Keratinocyte (primary cell): ENCODE results near the gene PRR5. TPM values are rescaled to one million over a fixed set of nuclear protein-coding genes. Genes with fewer than 3 reads are reported as not detected.

Experiments
- DNase-seq: peaks from one replicate; pipeline ENCODE4 v3.0.0-alpha.2; 2011; ENCODE audit warnings: low read depth, missing footprints, low spot score
- FAIRE-seq: peaks from 2 replicates; lab custom pipeline; 2011; peaks lifted over from hg19 to GRCh38; lab: Jason Lieb, UNC
- H2AFZ ChIP-seq: 2 replicates; pipeline ENCODE4 v1.6.0; 2012; ENCODE audit warnings: low read length, control low read depth, inconsistent platforms; ENCODE audit not compliant: control insufficient read depth
- H3K27ac ChIP-seq: 2 replicates; pipeline ENCODE4 v1.5.1; 2011; ENCODE audit warnings: low read length; ENCODE audit not compliant: control insufficient read depth, insufficient read depth
- H3K27me3 ChIP-seq: 3 replicates; pipeline ENCODE4 v1.6.0; 2011; ENCODE audit warnings: low read length; ENCODE audit not compliant: control insufficient read depth, insufficient read depth; ENCODE audit errors: extremely low read depth
- H3K36me3 ChIP-seq, 2 experiments: 2 replicates in 1 of 2; 3 replicates in 1 of 2; pipeline ENCODE4 v1.5.1; 2011; ENCODE audit warnings: low read length in 2 of 2, mild to moderate bottlenecking in 1 of 2; ENCODE audit not compliant: control insufficient read depth in 2 of 2, insufficient read depth in 2 of 2; ENCODE audit errors: extremely low read depth in 1 of 2
- H3K4me1 ChIP-seq: 3 replicates; pipeline ENCODE4 v1.5.1; 2011; ENCODE audit warnings: low read length; ENCODE audit not compliant: control insufficient read depth, insufficient read depth; ENCODE audit errors: extremely low read depth
- H3K4me2 ChIP-seq: 3 replicates; pipeline ENCODE4 v1.6.0; 2011; ENCODE audit warnings: low read depth, low read length; ENCODE audit not compliant: control insufficient read depth, insufficient read depth; ENCODE audit errors: extremely low read depth
- H3K4me3 ChIP-seq, 3 experiments: fragments of 200-600 bp in 1 of 3; sonication (generic) in 1 of 3; 2 replicates in 2 of 3; 3 replicates in 1 of 3; pipeline ENCODE4 v1.5.1; 2011 to 2016; ENCODE audit warnings: low read length in 3 of 3, mild to moderate bottlenecking in 3 of 3, control low read depth in 2 of 3, inconsistent platforms in 1 of 3, low read depth in 1 of 3, mixed read lengths in 1 of 3, mixed run types in 1 of 3, moderate library complexity in 1 of 3; ENCODE audit not compliant: control insufficient read depth in 2 of 3, insufficient read depth in 2 of 3; ENCODE audit errors: extremely low read depth in 1 of 3
- H3K79me2 ChIP-seq: 2 replicates; pipeline ENCODE4 v1.6.0; 2012; ENCODE audit warnings: low read length; ENCODE audit not compliant: control insufficient read depth, insufficient read depth
- H3K9ac ChIP-seq: 3 replicates; pipeline ENCODE4 v1.6.0; 2011; ENCODE audit warnings: low read length; ENCODE audit not compliant: control insufficient read depth, insufficient read depth; ENCODE audit errors: extremely low read depth
- H3K9me1 ChIP-seq: 3 replicates; pipeline ENCODE4 v1.6.0; 2011; ENCODE audit warnings: low read length; ENCODE audit not compliant: control insufficient read depth, insufficient read depth; ENCODE audit errors: extremely low read depth
- H3K9me3 ChIP-seq: 2 replicates; pipeline ENCODE4 v1.5.1; 2012; ENCODE audit warnings: low read depth, low read length; ENCODE audit not compliant: control insufficient read depth
- H4K20me1 ChIP-seq: 3 replicates; pipeline ENCODE4 v1.6.0; 2011; ENCODE audit warnings: low read length; ENCODE audit not compliant: control insufficient read depth, insufficient read depth; ENCODE audit errors: extremely low read depth
- EZH2 ChIP-seq: IDR thresholded peaks from one replicate; pipeline ENCODE4 v1.6.1; 2012; ENCODE audit warnings: inconsistent platforms, mild to moderate bottlenecking, low read length, moderate library complexity
- dilution Hi-C: fragments of 300-500 bp; cut with MboI; formaldehyde crosslinking; loops from one replicate; pipeline ENCODE4 v1.7.0; 2020; ENCODE audit warnings: low sequenced_read_pairs; ENCODE audit not compliant: extremely low pct_ligation_motif_present
- polyA plus RNA-seq, 5 experiments: library from polyadenylated mRNA; depleted of rRNA in 3 of 5; stranded (reverse) in 3 of 5; stranded (forward) in 1 of 5; unstranded in 1 of 5; fragments of >200 nt; gene quantifications; 1 replicate in 1 of 5; 2 replicates in 3 of 5; 3 replicates in 1 of 5; pipeline versions ENCODE4 v1.2.1 to v1.2.3, GENCODE V29; 2011 to 2012; ENCODE audit warnings: missing spikeins in 2 of 5, low read depth in 1 of 5, low replicate concordance in 1 of 5
- TF ChIP-seq, protein P1 (sequence below), 3 experiments: IDR thresholded peaks in 1 of 3; conservative IDR thresholded peaks in 1 of 3; optimal IDR thresholded peaks in 1 of 3; 2 replicates in 2 of 3; 3 replicates in 1 of 3; pipeline versions ENCODE3 to v1.5.1; 2011; ENCODE audit warnings: low read length in 3 of 3, mild to moderate bottlenecking in 3 of 3, moderate library complexity in 2 of 3, control low read depth in 1 of 3, inconsistent platforms in 1 of 3; ENCODE audit not compliant: insufficient read depth in 2 of 3; ENCODE audit errors: extremely low read depth in 1 of 3

The PRR5 gene
- polyA plus RNA-seq, 1 donor (not counting 4 experiments of a cell fraction or from before 2014, with no cell fraction given), result 9.1 TPM

DNA sequence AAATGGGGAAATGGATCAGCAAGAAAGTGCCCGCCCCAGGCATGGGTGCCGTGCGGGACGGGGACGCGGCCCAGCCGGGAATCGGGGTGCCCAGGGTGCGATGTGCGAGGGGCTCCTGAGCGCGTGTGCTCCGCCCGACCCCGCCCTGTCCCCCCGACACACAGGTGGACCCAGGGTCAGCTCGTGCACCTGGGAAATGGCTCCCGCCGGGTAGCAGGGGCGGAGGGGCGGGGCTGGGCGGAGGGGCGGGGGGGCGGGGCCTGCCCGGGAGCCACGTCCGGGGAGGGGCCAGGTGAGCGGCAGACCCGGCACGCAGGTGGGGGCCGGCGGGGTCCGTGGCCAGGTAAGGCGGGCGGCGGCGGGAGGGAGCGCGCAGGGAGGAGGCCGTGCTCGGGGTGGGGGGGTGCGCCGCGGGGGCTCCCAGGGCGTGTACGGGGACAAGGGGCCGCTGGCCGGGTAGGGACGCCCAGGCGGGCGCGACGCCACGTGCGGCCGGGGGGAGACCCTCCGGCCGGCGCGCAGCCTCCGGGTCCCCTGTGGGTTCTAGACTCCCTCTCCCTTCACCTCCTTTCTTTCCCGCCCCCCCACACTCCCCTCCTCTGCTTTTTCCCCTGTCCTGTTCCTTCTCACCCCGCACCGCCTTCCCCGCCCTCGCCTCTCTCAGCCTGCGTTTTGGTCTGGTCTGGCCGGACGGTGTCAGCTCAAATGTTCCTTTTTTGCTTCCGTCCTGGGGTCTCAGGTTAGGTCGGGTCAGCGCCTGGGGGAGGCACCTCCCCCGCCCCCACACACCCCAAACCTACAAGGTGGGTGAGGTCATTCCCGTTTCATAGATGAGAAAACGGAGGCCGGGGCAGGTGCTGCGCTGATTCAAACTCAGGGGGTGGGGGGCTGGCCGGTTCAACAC lies 50.5 kb downstream of the PRR5 start, which contains the start of gene ARHGAP8:
ARHGAP8 (plus strand) TSS at position 291 of the 904 bp plus-strand sequence. CDS start 33,953 bp downstream, outside the sequence.
- H2AFZ ChIP-seq, result peak within 1 kb of the TSS; percentile 92
- dilution Hi-C loops, result no loop called here

DNA sequence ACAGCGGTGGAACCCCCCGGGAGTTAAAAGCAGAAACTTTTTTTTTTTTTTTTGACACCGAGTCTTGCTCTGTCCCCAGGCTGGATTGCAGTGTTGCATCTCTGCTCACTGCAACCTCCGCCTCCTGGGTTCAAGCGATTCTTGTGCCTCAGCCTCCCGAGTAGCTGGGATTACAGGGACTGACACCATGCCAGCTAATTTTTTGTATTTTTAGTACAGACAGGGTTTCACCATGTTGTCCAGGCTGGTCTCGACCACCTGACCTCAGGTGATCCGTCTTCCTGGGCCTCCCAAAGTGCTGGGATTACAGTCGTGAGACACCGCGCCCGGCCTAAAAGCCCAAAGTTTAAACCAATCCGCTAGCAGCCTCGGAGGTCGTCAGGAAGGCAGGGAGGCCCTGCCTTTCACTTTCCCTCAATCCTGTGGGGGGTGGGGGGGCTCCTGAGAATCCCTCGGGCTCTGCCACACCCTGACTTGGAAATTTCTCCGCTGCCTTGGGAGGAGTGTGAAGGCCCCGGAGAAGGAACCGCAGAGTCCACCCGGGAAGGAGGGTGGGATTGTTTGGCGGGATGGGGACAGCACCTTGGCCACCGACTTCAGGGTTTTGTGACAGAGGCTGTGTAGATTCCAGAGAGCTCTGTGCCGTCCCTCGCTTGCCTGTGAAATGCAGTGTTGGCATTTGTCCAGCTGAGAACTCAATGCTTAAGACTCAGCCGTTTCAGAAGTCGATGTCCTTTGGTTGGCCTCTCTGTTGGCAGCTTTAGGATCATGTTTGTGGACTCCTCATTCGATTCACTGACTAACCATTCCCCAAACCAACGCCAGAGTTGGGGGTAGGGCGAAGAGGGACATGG lies 51.4 kb downstream of the PRR5 start:
- FAIRE-seq, result peak; percentile 69
- H3K27me3 ChIP-seq, result no peaks in the 10 kb centered on the region
- H3K9me1 ChIP-seq, result peaks cover 10% of the 10 kb centered on the region
- no peak for TF ChIP-seq EZH2
- TF ChIP-seq, protein P1, sequence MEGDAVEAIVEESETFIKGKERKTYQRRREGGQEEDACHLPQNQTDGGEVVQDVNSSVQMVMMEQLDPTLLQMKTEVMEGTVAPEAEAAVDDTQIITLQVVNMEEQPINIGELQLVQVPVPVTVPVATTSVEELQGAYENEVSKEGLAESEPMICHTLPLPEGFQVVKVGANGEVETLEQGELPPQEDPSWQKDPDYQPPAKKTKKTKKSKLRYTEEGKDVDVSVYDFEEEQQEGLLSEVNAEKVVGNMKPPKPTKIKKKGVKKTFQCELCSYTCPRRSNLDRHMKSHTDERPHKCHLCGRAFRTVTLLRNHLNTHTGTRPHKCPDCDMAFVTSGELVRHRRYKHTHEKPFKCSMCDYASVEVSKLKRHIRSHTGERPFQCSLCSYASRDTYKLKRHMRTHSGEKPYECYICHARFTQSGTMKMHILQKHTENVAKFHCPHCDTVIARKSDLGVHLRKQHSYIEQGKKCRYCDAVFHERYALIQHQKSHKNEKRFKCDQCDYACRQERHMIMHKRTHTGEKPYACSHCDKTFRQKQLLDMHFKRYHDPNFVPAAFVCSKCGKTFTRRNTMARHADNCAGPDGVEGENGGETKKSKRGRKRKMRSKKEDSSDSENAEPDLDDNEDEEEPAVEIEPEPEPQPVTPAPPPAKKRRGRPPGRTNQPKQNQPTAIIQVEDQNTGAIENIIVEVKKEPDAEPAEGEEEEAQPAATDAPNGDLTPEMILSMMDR (optimal IDR thresholded peaks at IDR 0.05 in 1 of 3, IDR thresholded peaks at IDR 0.05 in 1 of 3, conservative IDR thresholded peaks at IDR 0.05 in 1 of 3; ENCODE audit: extremely low read depth in 1 of 3, insufficient read depth in 2 of 3, low read length in 3 of 3), result no peak
- peak overlapping the region; percentile 81 to 91 (median 81) for H3K4me3 ChIP-seq
- H4K20me1 ChIP-seq, result peaks cover 14% of the 10 kb centered on the region
- H3K9me3 ChIP-seq, result no peaks in the 10 kb centered on the region
- H3K4me1 ChIP-seq, result peaks cover 33% of the 10 kb centered on the region
- no peaks in the 10 kb centered on the region for H3K36me3 ChIP-seq
- H3K27ac ChIP-seq, result no peak overlapping the region
- dilution Hi-C loops, result no loop called here
- peak overlapping the region; percentile 75 for H3K9ac ChIP-seq
- H3K4me2 ChIP-seq, result peak overlapping the region; percentile 82
- H2AFZ ChIP-seq, result no peak overlapping the region
- DNase-seq, result no peak
- H3K79me2 ChIP-seq, result peaks cover 41% of the 10 kb centered on the region

More for the DNA sequence above, 50.5 kb downstream of the PRR5 start, which contains the start of gene ARHGAP8:
- H3K36me3 ChIP-seq, result no peaks in the 10 kb centered on the region
- H3K9me3 ChIP-seq, result no peaks in the 10 kb centered on the region
- H3K4me1 ChIP-seq, result peaks cover 30% of the 10 kb centered on the region
- no peak for FAIRE-seq
- H3K27ac ChIP-seq, result peak within 1 kb of the TSS; percentile 26
- TF ChIP-seq EZH2, result no peak
- TF ChIP-seq, protein P1 (optimal IDR thresholded peaks at IDR 0.05 in 1 of 3, IDR thresholded peaks at IDR 0.05 in 1 of 3, conservative IDR thresholded peaks at IDR 0.05 in 1 of 3; ENCODE audit: extremely low read depth in 1 of 3, insufficient read depth in 2 of 3, low read length in 3 of 3), result no peak
- H3K4me2 ChIP-seq, result peak within 1 kb of the TSS; percentile 82
- peaks cover 8% of the 10 kb centered on the region for H4K20me1 ChIP-seq
- no peak for DNase-seq
- no peaks in the 10 kb centered on the region for H3K27me3 ChIP-seq
- H3K9ac ChIP-seq, result peak within 1 kb of the TSS; percentile 75
- peak within 1 kb of the TSS; percentile 81 to 91 (median 81) for H3K4me3 ChIP-seq
- H3K79me2 ChIP-seq, result peaks cover 37% of the 10 kb centered on the region
- H3K9me1 ChIP-seq, result peaks cover 10% of the 10 kb centered on the region
